Keratinocyte (primary cell): Measurements from ENCODE around the gene AMELY.

Source experiments
- CTCF ChIP-seq, 3 experiments: IDR thresholded peaks in 1 of 3; conservative IDR thresholded peaks in 1 of 3; optimal IDR thresholded peaks in 1 of 3; 2 replicates in 2 of 3; 3 replicates in 1 of 3; pipeline versions ENCODE3 to v1.5.1; 2011; ENCODE audit warnings: low read length in 3 of 3, mild to moderate bottlenecking in 3 of 3, moderate library complexity in 2 of 3, control low read depth in 1 of 3, inconsistent platforms in 1 of 3; ENCODE audit not compliant: insufficient read depth in 2 of 3; ENCODE audit errors: extremely low read depth in 1 of 3
- EZH2 ChIP-seq: IDR thresholded peaks from one replicate; pipeline ENCODE4 v1.6.1; 2012; ENCODE audit warnings: inconsistent platforms, mild to moderate bottlenecking, low read length, moderate library complexity

- TF ChIP-seq EZH2 (no peak), CTCF (optimal IDR thresholded peaks at IDR 0.05 in 1 of 3, IDR thresholded peaks at IDR 0.05 in 1 of 3, conservative IDR thresholded peaks at IDR 0.05 in 1 of 3; ENCODE audit: extremely low read depth in 1 of 3, insufficient read depth in 2 of 3, low read length in 3 of 3) (no peak)
Observed at GRCh38 chrY:6913362-6913761, 1.8 kb upstream of the AMELY start.
